Measurements from ENCODE around the gene AKAP8L. TPM values are rescaled to one million over a fixed set of nuclear protein-coding genes. Genes with fewer than 3 reads are reported as not detected.

Gene AKAP8L
- total RNA-seq, 2 donors from 2014 or later, result 147 to 196 TPM

GRCh38 chr19:15456441-15456840, 37.7 kb upstream of the AKAP8L start:
- no peak for ATAC-seq
- Histone ChIP-seq H3K36me3 (replicated peaks in 1 of 2; ENCODE audit: insufficient read depth in 1 of 2, low read depth in 2 of 2) (no peaks in the 10 kb centered on the region), H3K27ac (no peak overlapping the region), H3K9me3 (no peaks in the 10 kb centered on the region), H3K4me3 (no peak overlapping the region), H3K4me1 (peaks cover 40% of the 10 kb centered on the region), H3K27me3 (peaks cover 0 to 18% of the 10 kb centered on the region in 2 donors)
- TF ChIP-seq, protein P1, sequence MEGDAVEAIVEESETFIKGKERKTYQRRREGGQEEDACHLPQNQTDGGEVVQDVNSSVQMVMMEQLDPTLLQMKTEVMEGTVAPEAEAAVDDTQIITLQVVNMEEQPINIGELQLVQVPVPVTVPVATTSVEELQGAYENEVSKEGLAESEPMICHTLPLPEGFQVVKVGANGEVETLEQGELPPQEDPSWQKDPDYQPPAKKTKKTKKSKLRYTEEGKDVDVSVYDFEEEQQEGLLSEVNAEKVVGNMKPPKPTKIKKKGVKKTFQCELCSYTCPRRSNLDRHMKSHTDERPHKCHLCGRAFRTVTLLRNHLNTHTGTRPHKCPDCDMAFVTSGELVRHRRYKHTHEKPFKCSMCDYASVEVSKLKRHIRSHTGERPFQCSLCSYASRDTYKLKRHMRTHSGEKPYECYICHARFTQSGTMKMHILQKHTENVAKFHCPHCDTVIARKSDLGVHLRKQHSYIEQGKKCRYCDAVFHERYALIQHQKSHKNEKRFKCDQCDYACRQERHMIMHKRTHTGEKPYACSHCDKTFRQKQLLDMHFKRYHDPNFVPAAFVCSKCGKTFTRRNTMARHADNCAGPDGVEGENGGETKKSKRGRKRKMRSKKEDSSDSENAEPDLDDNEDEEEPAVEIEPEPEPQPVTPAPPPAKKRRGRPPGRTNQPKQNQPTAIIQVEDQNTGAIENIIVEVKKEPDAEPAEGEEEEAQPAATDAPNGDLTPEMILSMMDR (IDR thresholded peaks at IDR 0.05), result no peak
- TF ChIP-seq POLR2A (IDR thresholded peaks at IDR 0.05), result no peak
- no peak for DNase-seq
- intact Hi-C loops (cut with DNase I), result loop anchor here (10.0 kb wide), 1 partner anchor 98 kb away; no protein-coding TSS in a partner anchor
- WGBS, 2 donors, result 33 to 45% methylated on average over 11 to 13 of the region's 14 CpGs

- Histone ChIP-seq H3K36me3 (replicated peaks in 1 of 2; ENCODE audit: insufficient read depth in 1 of 2, low read depth in 2 of 2) (no peaks in the 10 kb centered on the region), H3K27me3 (peaks cover 0 to 18% of the 10 kb centered on the region in 2 donors), H3K4me1 (peaks cover 40% of the 10 kb centered on the region), H3K4me3 (no peak overlapping the region), H3K27ac (no peak overlapping the region), H3K9me3 (no peaks in the 10 kb centered on the region)
- WGBS, 2 donors, result 82 to 88% methylated on average over 7 to 9 of the region's 9 CpGs
- no peak for ATAC-seq
- intact Hi-C loops (cut with DNase I), result loop anchor here (10.0 kb wide), 1 partner anchor 99 kb away; no protein-coding TSS in a partner anchor
- no peak for DNase-seq
- TF ChIP-seq, protein P1 (IDR thresholded peaks at IDR 0.05), result no peak
- TF ChIP-seq POLR2A (IDR thresholded peaks at IDR 0.05), result no peak
These were observed 37.2 kb upstream of the AKAP8L start for GRCh38 chr19:15455996-15456395.

DNA sequence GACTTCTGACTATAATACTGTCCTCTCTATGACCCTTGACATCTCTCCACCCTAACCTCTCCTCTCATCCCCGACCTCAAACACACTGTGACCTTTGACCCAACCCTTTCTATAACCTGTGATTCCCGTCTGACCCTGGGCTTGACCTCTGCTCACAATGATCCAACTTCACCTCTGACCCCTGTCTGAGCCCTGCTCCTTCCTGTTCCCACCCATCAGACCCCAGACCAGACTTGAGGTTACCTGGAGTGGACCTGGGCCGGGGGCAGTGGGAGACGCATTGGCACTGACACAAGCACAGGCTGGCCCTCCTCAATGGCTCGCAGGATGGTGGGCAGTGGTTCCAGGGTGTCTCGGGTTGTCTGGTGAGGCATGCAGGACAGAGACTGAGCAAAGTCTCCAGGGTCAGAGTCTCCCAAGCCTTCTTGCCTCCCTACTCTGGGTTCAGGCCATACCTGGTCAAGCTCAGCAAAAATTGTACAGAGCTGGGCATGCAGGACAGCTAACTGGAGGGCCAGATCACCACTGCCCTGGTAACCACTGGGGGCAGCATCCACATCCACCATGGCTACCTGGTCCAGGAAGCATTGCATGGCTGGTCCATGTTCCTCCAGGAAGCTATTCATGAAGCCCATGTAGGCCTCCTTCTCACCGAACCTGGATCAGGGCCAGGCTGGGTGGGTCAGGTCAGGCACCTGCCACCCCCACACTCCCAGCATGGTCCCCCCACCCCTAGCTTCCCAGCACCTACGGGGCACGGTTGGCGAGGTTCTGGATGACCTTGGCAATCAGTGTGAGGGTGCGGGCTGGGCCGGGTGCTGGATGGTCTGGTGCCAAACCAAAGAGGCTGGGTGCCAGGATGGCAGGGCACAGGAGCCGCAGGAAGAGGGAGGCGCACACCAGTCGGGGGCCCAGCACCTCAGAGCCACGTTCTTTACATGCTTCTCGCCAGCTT, 35.4 kb upstream of the AKAP8L start:
- WGBS, 2 donors, result 41 to 62% methylated on average over 6 to 17 of the region's 17 CpGs
- peaks cover 41% of the 10 kb centered on the region for H3K4me1 ChIP-seq

GRCh38 chr19:15453091-15453578, 34.3 kb upstream of the AKAP8L start:
- H3K27ac ChIP-seq, result peak overlapping the region; percentile 17 to 45 (median 28)
- H3K9me3 ChIP-seq, result no peaks in the 10 kb centered on the region
- WGBS, 2 donors, result 0 to 7% methylated on average over 5 to 43 of the region's 44 CpGs
- H3K27me3 ChIP-seq, result peaks cover 0 to 15% of the 10 kb centered on the region in 2 donors
- no peak overlapping the region for H3K4me3 ChIP-seq
- intact Hi-C loops (cut with DNase I), result loop anchor here (10.0 kb wide), 1 partner anchor 102 kb away; no protein-coding TSS in a partner anchor
- peaks cover 48% of the 10 kb centered on the region for H3K4me1 ChIP-seq
- peak in 2 of 4 donors; percentile 41 to 53 for DNase-seq
- ATAC-seq, result peak; percentile 24
- H3K36me3 ChIP-seq (replicated peaks in 1 of 2; ENCODE audit: insufficient read depth in 1 of 2, low read depth in 2 of 2), result no peaks in the 10 kb centered on the region
- no peak for TF ChIP-seq POLR2A (IDR thresholded peaks at IDR 0.05)
- TF ChIP-seq, protein P1 (IDR thresholded peaks at IDR 0.05), result peak; percentile 12 to 46 (median 28)

More for the DNA sequence above, 35.4 kb upstream of the AKAP8L start:
- DNase-seq (peak; percentile 30 to 63 (median 47)), ATAC-seq (no peak)
- no peak overlapping the region for H3K4me3 ChIP-seq
- H3K27me3 ChIP-seq, result peaks cover 0 to 18% of the 10 kb centered on the region in 2 donors
- H3K36me3 ChIP-seq (replicated peaks in 1 of 2; ENCODE audit: insufficient read depth in 1 of 2, low read depth in 2 of 2), result no peaks in the 10 kb centered on the region
- intact Hi-C loops (cut with DNase I), result loop anchor here (10.0 kb wide), 1 partner anchor 101 kb away; no protein-coding TSS in a partner anchor
- H3K9me3 ChIP-seq, result no peaks in the 10 kb centered on the region
- H3K27ac ChIP-seq, result no peak overlapping the region
- no peak for TF ChIP-seq POLR2A (IDR thresholded peaks at IDR 0.05)
- TF ChIP-seq, protein P1 (IDR thresholded peaks at IDR 0.05), result peak in 3 of 7 experiments; percentile 7 to 19 (median 17)
